ENCODE data around the gene FREM1. TPM values are rescaled to one million over a fixed set of nuclear protein-coding genes. Genes with fewer than 3 reads are reported as not detected.

The FREM1 gene
- polyA plus RNA-seq, 1 donor = 19.4 TPM

GRCh38 chr9:14706530-14707140, 203.6 kb downstream of the FREM1 start:
- DNase-seq (ENCODE audit: low read depth) = no peak

- no peak for DNase-seq (ENCODE audit: low read depth)
These were observed 205.1 kb downstream of the FREM1 start for GRCh38 chr9:14705079-14705478.

- no peak for DNase-seq (ENCODE audit: low read depth)
These were observed 205.9 kb downstream of the FREM1 start for GRCh38 chr9:14704281-14704680.

- DNase-seq (ENCODE audit: low read depth) = no peak
These were observed 208.0 kb downstream of the FREM1 start for GRCh38 chr9:14702200-14702720.

GRCh38 chr9:14693251-14693861, 216.9 kb downstream of the FREM1 start, which contains the start of gene ZDHHC21:
TSS of gene ZDHHC21 (minus strand) at chr9:14693432. CDS start at chr9:14674340, 19,092 bp downstream.
- no peak for DNase-seq (ENCODE audit: low read depth)

GRCh38 chr9:14692470-14693250, 217.6 kb downstream of the FREM1 start:
- DNase-seq (ENCODE audit: low read depth) = no peak

GRCh38 chr9:14690948-14691730, 219.1 kb downstream of the FREM1 start:
- no peak for DNase-seq (ENCODE audit: low read depth)

GRCh38 chr9:14687042-14687719, 223.0 kb downstream of the FREM1 start:
- DNase-seq (ENCODE audit: low read depth) = no peak

GRCh38 chr9:14686168-14686567, 224.1 kb downstream of the FREM1 start:
- no peak for DNase-seq (ENCODE audit: low read depth)

Other genes starting within 250 kb of the FREM1 start
- 13.9 TPM for gene ZDHHC21, start 217.0 kb downstream of the FREM1 start, polyA plus RNA-seq (ENCODE audit: insufficient read length)
- 0.46 TPM for gene CER1, start 187.7 kb downstream of the FREM1 start, polyA plus RNA-seq (ENCODE audit: insufficient read length)

Data from forelimb muscle (tissue), 1 donor.